RPMI8226 (cell line): ENCODE data around the gene CCDC91.

Experiments used
- DNase-seq: peaks from one replicate; pipeline ENCODE4 v3.0.0-alpha.2; 2015

Gene CCDC91

GRCh38 chr12:28190321-28191050 lies at the start of gene CCDC91:
TSS of gene CCDC91 (plus strand) at chr12:28190456. CDS start at chr12:28257216, 66,760 bp downstream.
- peak; percentile 83 for DNase-seq

GRCh38 chr12:28144059-28144458 lies 46.2 kb upstream of the CCDC91 start:
- no peak for DNase-seq

GRCh38 chr12:28144532-28144931 lies 45.7 kb upstream of the CCDC91 start:
- no peak for DNase-seq

- no peak for DNase-seq
These were observed 45.0 kb upstream of the CCDC91 start for GRCh38 chr12:28145216-28145615.

- DNase-seq = no peak
These were observed 41.0 kb upstream of the CCDC91 start for GRCh38 chr12:28149279-28149678.

- DNase-seq = no peak
These were observed 33.9 kb upstream of the CCDC91 start for GRCh38 chr12:28156362-28156761.

- DNase-seq = no peak
These were observed 33.5 kb upstream of the CCDC91 start for GRCh38 chr12:28156804-28157203.

GRCh38 chr12:28158353-28158752 lies 31.9 kb upstream of the CCDC91 start:
- DNase-seq = no peak

- no peak for DNase-seq
These were observed 30.6 kb upstream of the CCDC91 start for GRCh38 chr12:28159688-28160087.

GRCh38 chr12:28161697-28162096 lies 28.6 kb upstream of the CCDC91 start:
- DNase-seq = no peak

- DNase-seq = no peak
These were observed 27.6 kb upstream of the CCDC91 start for GRCh38 chr12:28162697-28163096.

GRCh38 chr12:28164644-28165275 lies 25.5 kb upstream of the CCDC91 start:
- no peak for DNase-seq

GRCh38 chr12:28167981-28168485 lies 22.2 kb upstream of the CCDC91 start:
- DNase-seq = no peak

GRCh38 chr12:28171356-28172060 lies 18.7 kb upstream of the CCDC91 start:
- no peak for DNase-seq

- peak; percentile 13 for DNase-seq
These were observed 17.7 kb upstream of the CCDC91 start for GRCh38 chr12:28172434-28173030.

- DNase-seq = no peak
These were observed 16.8 kb upstream of the CCDC91 start for GRCh38 chr12:28173440-28173839.

GRCh38 chr12:28175098-28175589 lies 15.1 kb upstream of the CCDC91 start:
- no peak for DNase-seq

GRCh38 chr12:28176295-28176694 lies 14.0 kb upstream of the CCDC91 start:
- no peak for DNase-seq

GRCh38 chr12:28177461-28177860 lies 12.8 kb upstream of the CCDC91 start:
- DNase-seq = no peak

GRCh38 chr12:28177905-28178304 lies 12.4 kb upstream of the CCDC91 start:
- no peak for DNase-seq

GRCh38 chr12:28178775-28179174 lies 11.5 kb upstream of the CCDC91 start:
- DNase-seq = no peak

GRCh38 chr12:28180786-28181185 lies 9.5 kb upstream of the CCDC91 start:
- DNase-seq = no peak

GRCh38 chr12:28184375-28184774 lies 5.9 kb upstream of the CCDC91 start:
- DNase-seq = no peak
